K562 (cell line): Measurements from ENCODE around the gene GALNT13. TPM values are rescaled to one million over a fixed set of nuclear protein-coding genes. Genes with fewer than 3 reads are reported as not detected.

Source experiments
- ATAC-seq: fragments of 200-7000 bp; cut with Tn5 transposase; 3 replicates; pipeline ENCODE4 v1.9.1; 2020; ENCODE audit warnings: moderate library complexity
- BruUV-seq: library from RNA; stranded (reverse); fragments of 400-500 nt; replicated peaks from 2 replicates; lab custom pipeline; 2021; lab: Mats Ljungman, UMichigan
- CTCF ChIA-PET: fragments of 300-600 bp; formaldehyde crosslinking; extraction: SDS; loops from one replicate; lab custom pipeline; 2021; ENCODE audit warnings: low intra/inter-chr PET ratio; lab: Yijun Ruan, JAX
- POLR2A ChIA-PET: fragments of 300-600, 350-650 bp; sonication (Branson Sonifier 250); formaldehyde crosslinking; extraction: SDS; loops from one replicate; lab custom pipeline; 2021; ENCODE audit warnings: antibody characterized with exemption, inconsistent platforms; lab: Yijun Ruan, JAX
- DNase-seq, 4 experiments: peaks; one replicate each; pipeline versions ENCODE4 v3.0.0 to v3.0.0-alpha.2; 2011 to 2018; ENCODE audit warnings: low spot score in 3 of 4, mixed read lengths in 3 of 4; ENCODE audit errors: extremely low read depth in 1 of 4
- FAIRE-seq: peaks from 2 replicates; lab custom pipeline; 2011; peaks lifted over from hg19 to GRCh38; lab: Jason Lieb, UNC
- H2AFZ ChIP-seq: 2 replicates; pipeline ENCODE4 v1.6.0; 2011; ENCODE audit warnings: low read depth, low read length, control low read depth, inconsistent platforms
- H3K27ac ChIP-seq: fragments of 200-600 bp; 3 replicates; pipeline ENCODE4 v1.8.0; 2011; ENCODE audit warnings: low read depth, mild to moderate bottlenecking, control low read depth, inconsistent platforms, low read length, moderate library complexity, mixed read lengths; ENCODE audit errors: extremely low read depth
- H3K27me3 ChIP-seq, 2 experiments: fragments of 300-600 bp in 1 of 2; 2 replicates in 1 of 2; 3 replicates in 1 of 2; pipeline versions ENCODE4 v1.6.0 to v1.8.0; 2011; ENCODE audit warnings: inconsistent platforms in 2 of 2, low read length in 2 of 2, mild to moderate bottlenecking in 1 of 2, mixed read lengths in 1 of 2, moderate library complexity in 1 of 2; ENCODE audit not compliant: control insufficient read depth in 2 of 2, insufficient read depth in 2 of 2
- H3K36me3 ChIP-seq: fragments of 300-600 bp; 3 replicates; pipeline ENCODE4 v1.8.0; 2011; ENCODE audit warnings: mild to moderate bottlenecking, low read length, inconsistent platforms; ENCODE audit not compliant: control insufficient read depth, insufficient read depth
- H3K4me1 ChIP-seq, 2 experiments: fragments of 200-600 bp in 1 of 2; replicated peaks in 1 of 2; 2 replicates in 1 of 2; 3 replicates in 1 of 2; pipeline versions ENCODE4 v1.5.1 to v1.8.0; 2011; ENCODE audit warnings: inconsistent platforms in 2 of 2, low read length in 2 of 2, mild to moderate bottlenecking in 1 of 2, mixed read lengths in 1 of 2, moderate library complexity in 1 of 2; ENCODE audit not compliant: control insufficient read depth in 2 of 2, insufficient read depth in 2 of 2
- H3K4me2 ChIP-seq: 2 replicates; pipeline ENCODE4 v1.6.1; 2011; ENCODE audit warnings: low read length, control low read depth, inconsistent platforms, mixed read lengths; ENCODE audit not compliant: insufficient read depth
- H3K4me3 ChIP-seq: fragments of 200-600 bp; sonication (generic), shearing (Covaris generic); 2 replicates; pipeline ENCODE4 v1.5.1; 2016; ENCODE audit warnings: control low read depth, inconsistent platforms
- H3K79me2 ChIP-seq: fragments of 200-600 bp; 3 replicates; pipeline ENCODE4 v1.8.0; 2011; ENCODE audit warnings: low read length, inconsistent platforms; ENCODE audit not compliant: control insufficient read depth, insufficient read depth
- H3K9ac ChIP-seq, 2 experiments: 2 replicates each; pipeline versions ENCODE4 v1.6.0 to v1.6.1; 2011; ENCODE audit warnings: low read depth in 2 of 2, low read length in 2 of 2, control low read depth in 1 of 2, inconsistent platforms in 1 of 2, mild to moderate bottlenecking in 1 of 2, mixed read lengths in 1 of 2; ENCODE audit not compliant: insufficient read depth in 1 of 2
- H3K9me1 ChIP-seq: one replicate; pipeline ENCODE4 v1.6.0; 2011; ENCODE audit warnings: inconsistent platforms, mild to moderate bottlenecking, low read length, moderate library complexity; ENCODE audit not compliant: control insufficient read depth, insufficient read depth
- H3K9me3 ChIP-seq: replicated peaks from 2 replicates; pipeline ENCODE4 v1.5.1; 2011; ENCODE audit warnings: low read depth, low read length, inconsistent platforms; ENCODE audit not compliant: control insufficient read depth, insufficient read depth
- H4K20me1 ChIP-seq: replicated peaks from 2 replicates; pipeline ENCODE4 v1.6.1; 2011; ENCODE audit warnings: low read length, inconsistent platforms, mixed read lengths; ENCODE audit not compliant: control insufficient read depth, insufficient read depth
- ATF6 ChIP-seq: sonication (generic); formaldehyde crosslinking; IDR thresholded peaks from 2 replicates; pipeline ENCODE4 v1.4.0; 2020; ENCODE audit warnings: mild to moderate bottlenecking, missing genetic modification reagents
- CEBPG ChIP-seq, 3 experiments: fragments of 200-800 bp in 1 of 3; sonication (Bioruptor generic) in 1 of 3; sonication (generic) in 1 of 3; formaldehyde crosslinking in 1 of 3; IDR thresholded peaks in 2 of 3; conservative IDR thresholded peaks in 1 of 3; 2 replicates each; pipeline versions ENCODE4 v1.6.1 to v1.8.0; 2016 to 2022; ENCODE audit warnings: missing compliant biosample characterization in 2 of 3, missing genetic modification characterization in 2 of 3, mild to moderate bottlenecking in 1 of 3, missing genetic modification reagents in 1 of 3
- CSDE1 ChIP-seq, 2 experiments: fragments of 450-650 bp; IDR thresholded peaks; 2 replicates each; pipeline ENCODE4 v1.6.1; 2016; ENCODE audit warnings: mild to moderate bottlenecking in 1 of 2
- EP300 ChIP-seq: IDR thresholded peaks from 2 replicates; pipeline ENCODE4 v1.6.1; 2012; ENCODE audit warnings: low read length, improper control_type of control experiment
- HNRNPH1 ChIP-seq: fragments of 200-400 bp; formaldehyde crosslinking; optimal IDR thresholded peaks from 2 replicates; pipeline ENCODE3; 2017; ENCODE audit warnings: low read depth, mild to moderate bottlenecking, low read length, moderate library complexity
- MAFG ChIP-seq: fragments of 450-650 bp; conservative IDR thresholded peaks from 2 replicates; pipeline ENCODE4 v1.6.1; 2016; ENCODE audit warnings: missing genetic modification characterization, missing compliant biosample characterization
- TAF1 ChIP-seq: IDR thresholded peaks from 2 replicates; pipeline ENCODE4 v1.6.1; 2011; ENCODE audit warnings: mild to moderate bottlenecking, low read length, moderate library complexity; ENCODE audit not compliant: insufficient read depth, control insufficient read depth, severe bottlenecking; ENCODE audit errors: extremely low read depth
- TCF7L2 ChIP-seq: fragments of 150-350 bp; IDR thresholded peaks from 2 replicates; pipeline ENCODE4 v1.6.1; 2016; ENCODE audit warnings: low read depth, mild to moderate bottlenecking, low read length, moderate library complexity
- THAP12 ChIP-seq: fragments of 250-450 bp; sonication (Bioruptor Pico); IDR thresholded peaks from 2 replicates; pipeline ENCODE4 v1.9.0; 2021; ENCODE audit warnings: mild to moderate bottlenecking, inconsistent platforms
- ZBTB43 ChIP-seq: sonication (generic); formaldehyde crosslinking; IDR thresholded peaks from 2 replicates; pipeline ENCODE4 v1.8.0; 2023; ENCODE audit warnings: mild to moderate bottlenecking, missing genetic modification reagents
- ZNF146 ChIP-seq: IDR thresholded peaks from one replicate; pipeline ENCODE4 v1.6.1; 2018; ENCODE audit warnings: missing compliant biosample characterization; ENCODE audit not compliant: unreplicated experiment
- WGBS: fragments of 100-300 bp; shearing (Covaris generic); methylation state at CpG from one replicate; pipeline ENCODE4 v1.1.6; 2016; ENCODE audit warnings: low coverage, mixed read lengths; ENCODE audit not compliant: insufficient coverage; ENCODE audit errors: missing lambda C conversion rate; 5-methylcytosine and 5-hydroxymethylcytosine counted together
- in situ Hi-C: fragments of 300-500 bp; cut with MboI; formaldehyde crosslinking; loops from 4 replicates; pipeline ENCODE4 v1.15.0; 2018; ENCODE audit warnings: inconsistent platforms, mixed read lengths
- intact Hi-C: fragments of 100-400 bp; cut with micrococcal nuclease; formaldehyde crosslinking; loops from 2 replicates; pipeline ENCODE4 v1.14.2; 2022
- polyA plus RNA-seq, 8 experiments: library from polyadenylated mRNA; depleted of rRNA in 4 of 8; stranded (reverse) in 5 of 8; unstranded in 3 of 8; fragments of >200 nt; fragmentation: Nextera tagmentation in 2 of 8; fragmentation: Illumina TruSeq in 1 of 8; extraction: Ambion mirVana in 2 of 8; extraction: Trizol in 1 of 8; gene quantifications; 2 replicates each; pipeline versions ENCODE4 v1.2.1 to v1.2.3, GENCODE V29; 2011 to 2014; ENCODE audit warnings: inconsistent platforms in 1 of 8, missing spikeins in 1 of 8
- total RNA-seq, 7 experiments: library from RNA; depleted of rRNA in 6 of 7; stranded (reverse); fragments of >200 nt in 6 of 7; fragmentation: Illumina TruSeq in 2 of 7; extraction: Trizol in 2 of 7; gene quantifications; 2 replicates each; pipeline versions ENCODE4 v1.2.1 to v1.2.3, GENCODE V29; 2011 to 2021; ENCODE audit warnings: low replicate concordance in 1 of 7
- TF ChIP-seq, protein P1 (sequence below), 3 experiments: IDR thresholded peaks in 2 of 3; conservative IDR thresholded peaks in 1 of 3; 2 replicates each; pipeline ENCODE4 v1.5.1; 2011 to 2012; ENCODE audit warnings: low read length in 3 of 3, mild to moderate bottlenecking in 3 of 3, control low read depth in 2 of 3, improper control_type of control experiment in 1 of 3, inconsistent platforms in 1 of 3, low read depth in 1 of 3, mixed read lengths in 1 of 3, moderate library complexity in 1 of 3; ENCODE audit not compliant: insufficient read depth in 2 of 3

The GALNT13 gene
- total and polyA plus RNA-seq, 9 of the 15 experiments (the other 6 are each of a cell fraction or from before 2014, with no cell fraction given) = not detected

DNA sequence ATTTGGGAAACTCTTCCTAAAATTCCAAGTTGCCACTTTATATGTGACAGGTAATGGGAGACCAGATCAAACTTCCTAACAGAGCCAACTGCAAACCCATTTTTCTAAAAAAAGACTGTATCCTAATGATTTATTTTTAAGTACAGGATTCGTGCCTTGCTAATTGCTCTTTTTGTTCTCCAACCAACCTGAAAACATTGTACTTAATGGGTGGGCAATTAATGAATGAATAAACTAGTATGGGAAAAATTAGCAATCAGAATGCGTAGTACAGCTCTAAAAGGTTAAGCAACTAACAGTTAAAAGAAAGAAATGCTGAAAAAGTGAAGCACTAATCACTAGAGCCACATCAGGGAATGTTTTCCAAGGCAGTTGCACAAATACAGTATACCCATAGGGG lies 609.6 kb downstream of the GALNT13 start:
- no TSS peak for BruUV-seq
- no peak overlapping the region for H3K9ac ChIP-seq
- H2AFZ ChIP-seq = no peak overlapping the region
- no peak overlapping the region for H3K4me3 ChIP-seq
- POLR2A ChIA-PET = no interaction called here
- CTCF ChIA-PET = no interaction called here
- in situ Hi-C loops = no loop called here
- TF ChIP-seq CEBPG (CRISPR knock-in tag; IDR thresholded peaks at IDR 0.05) (no peak), CEBPG (tag; conservative IDR thresholded peaks at IDR 0.05 in 1 of 2, IDR thresholded peaks at IDR 0.05 in 1 of 2) (no peak), THAP12 (CRISPR knock-in tag) (no peak), TAF1 (no peak), HNRNPH1 (no peak), EP300 (no peak), MAFG (tag) (no peak), ZNF146 (CRISPR knock-in tag) (no peak), TCF7L2 (no peak), ZBTB43 (CRISPR knock-in tag) (no peak), CSDE1 (IDR thresholded peaks at IDR 0.05) (no peak), ATF6 (CRISPR knock-in tag) (no peak)
- TF ChIP-seq, protein P1, sequence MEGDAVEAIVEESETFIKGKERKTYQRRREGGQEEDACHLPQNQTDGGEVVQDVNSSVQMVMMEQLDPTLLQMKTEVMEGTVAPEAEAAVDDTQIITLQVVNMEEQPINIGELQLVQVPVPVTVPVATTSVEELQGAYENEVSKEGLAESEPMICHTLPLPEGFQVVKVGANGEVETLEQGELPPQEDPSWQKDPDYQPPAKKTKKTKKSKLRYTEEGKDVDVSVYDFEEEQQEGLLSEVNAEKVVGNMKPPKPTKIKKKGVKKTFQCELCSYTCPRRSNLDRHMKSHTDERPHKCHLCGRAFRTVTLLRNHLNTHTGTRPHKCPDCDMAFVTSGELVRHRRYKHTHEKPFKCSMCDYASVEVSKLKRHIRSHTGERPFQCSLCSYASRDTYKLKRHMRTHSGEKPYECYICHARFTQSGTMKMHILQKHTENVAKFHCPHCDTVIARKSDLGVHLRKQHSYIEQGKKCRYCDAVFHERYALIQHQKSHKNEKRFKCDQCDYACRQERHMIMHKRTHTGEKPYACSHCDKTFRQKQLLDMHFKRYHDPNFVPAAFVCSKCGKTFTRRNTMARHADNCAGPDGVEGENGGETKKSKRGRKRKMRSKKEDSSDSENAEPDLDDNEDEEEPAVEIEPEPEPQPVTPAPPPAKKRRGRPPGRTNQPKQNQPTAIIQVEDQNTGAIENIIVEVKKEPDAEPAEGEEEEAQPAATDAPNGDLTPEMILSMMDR (IDR thresholded peaks at IDR 0.05 in 2 of 3, conservative IDR thresholded peaks at IDR 0.05 in 1 of 3; ENCODE audit: insufficient read depth in 2 of 3, low read depth in 1 of 3, low read length in 3 of 3) = no peak
- no peak for FAIRE-seq
- H3K27me3 ChIP-seq = no peaks in the 10 kb centered on the region
- no peak for ATAC-seq
- DNase-seq = no peak
- no peaks in the 10 kb centered on the region for H3K9me3 ChIP-seq
- no peaks in the 10 kb centered on the region for H3K4me1 ChIP-seq
- no peaks in the 10 kb centered on the region for H3K9me1 ChIP-seq
- H3K27ac ChIP-seq = no peak overlapping the region
- no peaks in the 10 kb centered on the region for H3K79me2 ChIP-seq
- intact Hi-C loops = no loop called here
- H4K20me1 ChIP-seq = no peaks in the 10 kb centered on the region
- WGBS = 3% methylated on average over 2 of the region's 2 CpGs
- no peak overlapping the region for H3K4me2 ChIP-seq
- H3K36me3 ChIP-seq = no peaks in the 10 kb centered on the region
